Left lung (tissue), 10 donors: ENCODE results near the gene RGS7. TPM values are rescaled to one million over a fixed set of nuclear protein-coding genes. Genes with fewer than 3 reads are reported as not detected.
A peak's percentile ranks its signal among the peaks of the same experiment; 100 is the strongest.

Experiments
- ATAC-seq: fragments of 200-7000 bp; cut with Tn5 transposase; one replicate; pipeline ENCODE4 v1.9.1; 2020; ENCODE audit warnings: moderate library complexity
- DNase-seq, 4 donors: peaks; one replicate each; pipeline ENCODE4 v3.0.0-alpha.2; 2013 to 2020
- H3K27ac ChIP-seq, 2 donors: fragments of 200-600 bp; sonication (generic) in 1 of 2; one replicate each; pipeline versions ENCODE4 v1.5.0 to v1.8.0; 2020 to 2021
- H3K27me3 ChIP-seq, 2 donors: fragments of 200-600 bp; sonication (generic) in 1 of 2; one replicate each; pipeline versions ENCODE4 v1.5.0 to v1.8.0; 2020 to 2021
- H3K36me3 ChIP-seq, 2 donors: fragments of 200-600 bp; sonication (generic) in 1 of 2; one replicate each; pipeline versions ENCODE4 v1.5.0 to v1.8.0; 2020 to 2021
- H3K4me1 ChIP-seq, 2 donors: fragments of 200-600 bp; one replicate each; pipeline ENCODE4 v1.8.0; 2021
- H3K4me3 ChIP-seq, 2 donors: fragments of 200-600 bp; sonication (generic) in 1 of 2; one replicate each; pipeline versions ENCODE4 v1.5.0 to v1.8.0; 2020 to 2021; ENCODE audit warnings: mild to moderate bottlenecking in 1 of 2
- H3K9me3 ChIP-seq, 2 donors: fragments of 200-600 bp; sonication (generic) in 1 of 2; one replicate each; pipeline versions ENCODE4 v1.5.0 to v1.8.0; 2020 to 2021
- intact Hi-C, 2 donors: fragments of 100-400 bp; cut with DNase I; formaldehyde crosslinking; loops; one replicate each; pipeline versions ENCODE4 v1.11.2 to v1.14.2; 2022
- polyA plus RNA-seq, 6 donors: library from polyadenylated mRNA; unstranded; fragments of 120-200 nt; gene quantifications; one replicate each; pipeline ENCODE4 v1.2.1, GENCODE V29; 2013; ENCODE audit not compliant: insufficient read length in 6 of 6
- total RNA-seq, 2 donors: library from RNA; stranded (reverse); fragmentation: NEBNext Ultra II Directional; extraction: Animal tissue kit (Norgen Biotek cat#: 25700); gene quantifications; one replicate each; pipeline ENCODE4 v1.2.1, GENCODE V29; 2021
- TF ChIP-seq, protein P1 (sequence below), 2 donors: fragments of 200-600 bp; sonication (generic) in 1 of 2; IDR thresholded peaks; one replicate each; pipeline versions ENCODE4 v1.5.0 to v1.8.0; 2021; ENCODE audit warnings: antibody characterized with exemption in 2 of 2
- donor health status: DM: no; HTN: yes; CAD: no.
- donor health status: DM: no; HTN: no; CAD: no.

RGS7 gene
- total and polyA plus RNA-seq, 8 donors = 0.11 to 0.43 (median 0.30) TPM; not detected in 2

DNA sequence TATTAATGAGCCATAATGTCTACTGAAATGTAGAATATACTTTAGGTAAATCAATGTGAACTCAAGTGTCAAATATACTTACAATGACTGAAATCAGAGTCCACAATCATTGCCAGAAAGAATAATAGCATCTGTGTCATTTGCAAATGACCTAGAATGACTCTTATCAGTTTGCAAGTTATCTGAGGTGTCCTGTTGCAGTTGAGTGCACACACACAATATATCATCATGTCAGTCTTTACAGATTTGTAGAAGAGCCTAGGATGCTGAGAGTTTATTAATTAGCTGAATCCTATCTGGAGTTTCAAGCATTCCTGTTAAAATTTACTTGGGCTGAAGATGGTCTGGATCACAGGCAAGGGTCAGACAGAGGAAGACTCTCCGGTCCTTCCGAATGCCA, 421.1 kb downstream of the RGS7 start:
- Histone ChIP-seq H3K36me3 (no peaks in the 10 kb centered on the region), H3K9me3 (peaks cover 0 to 30% of the 10 kb centered on the region in 2 donors), H3K27me3 (no peaks in the 10 kb centered on the region), H3K4me3 (no peak overlapping the region), H3K27ac (no peak overlapping the region), H3K4me1 (no peaks in the 10 kb centered on the region)
- TF ChIP-seq, protein P1, sequence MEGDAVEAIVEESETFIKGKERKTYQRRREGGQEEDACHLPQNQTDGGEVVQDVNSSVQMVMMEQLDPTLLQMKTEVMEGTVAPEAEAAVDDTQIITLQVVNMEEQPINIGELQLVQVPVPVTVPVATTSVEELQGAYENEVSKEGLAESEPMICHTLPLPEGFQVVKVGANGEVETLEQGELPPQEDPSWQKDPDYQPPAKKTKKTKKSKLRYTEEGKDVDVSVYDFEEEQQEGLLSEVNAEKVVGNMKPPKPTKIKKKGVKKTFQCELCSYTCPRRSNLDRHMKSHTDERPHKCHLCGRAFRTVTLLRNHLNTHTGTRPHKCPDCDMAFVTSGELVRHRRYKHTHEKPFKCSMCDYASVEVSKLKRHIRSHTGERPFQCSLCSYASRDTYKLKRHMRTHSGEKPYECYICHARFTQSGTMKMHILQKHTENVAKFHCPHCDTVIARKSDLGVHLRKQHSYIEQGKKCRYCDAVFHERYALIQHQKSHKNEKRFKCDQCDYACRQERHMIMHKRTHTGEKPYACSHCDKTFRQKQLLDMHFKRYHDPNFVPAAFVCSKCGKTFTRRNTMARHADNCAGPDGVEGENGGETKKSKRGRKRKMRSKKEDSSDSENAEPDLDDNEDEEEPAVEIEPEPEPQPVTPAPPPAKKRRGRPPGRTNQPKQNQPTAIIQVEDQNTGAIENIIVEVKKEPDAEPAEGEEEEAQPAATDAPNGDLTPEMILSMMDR (IDR thresholded peaks at IDR 0.05) = no peak
- DNase-seq (no peak), ATAC-seq (no peak)
- intact Hi-C loops = no loop called here

GRCh38 chr1:240931031-240931430, 426.0 kb downstream of the RGS7 start:
- H3K27ac ChIP-seq = no peak overlapping the region
- no peak for ATAC-seq
- no peak overlapping the region for H3K4me3 ChIP-seq
- H3K27me3 ChIP-seq = no peaks in the 10 kb centered on the region
- intact Hi-C loops = no loop called here
- peaks cover 0 to 9% of the 10 kb centered on the region in 2 donors for H3K9me3 ChIP-seq
- DNase-seq = no peak
- TF ChIP-seq, protein P1 (IDR thresholded peaks at IDR 0.05) = no peak
- H3K4me1 ChIP-seq = no peaks in the 10 kb centered on the region
- H3K36me3 ChIP-seq = no peaks in the 10 kb centered on the region

- Histone ChIP-seq H3K36me3 (no peaks in the 10 kb centered on the region), H3K9me3 (peaks cover 0 to 8% of the 10 kb centered on the region in 2 donors), H3K27me3 (no peaks in the 10 kb centered on the region), H3K27ac (no peak overlapping the region), H3K4me1 (no peaks in the 10 kb centered on the region), H3K4me3 (no peak overlapping the region)
- TF ChIP-seq, protein P1 (IDR thresholded peaks at IDR 0.05) = no peak
- DNase-seq (no peak), ATAC-seq (no peak)
- intact Hi-C loops = no loop called here
Measured at GRCh38 chr1:240928265-240928664, 428.7 kb downstream of the RGS7 start.

DNA sequence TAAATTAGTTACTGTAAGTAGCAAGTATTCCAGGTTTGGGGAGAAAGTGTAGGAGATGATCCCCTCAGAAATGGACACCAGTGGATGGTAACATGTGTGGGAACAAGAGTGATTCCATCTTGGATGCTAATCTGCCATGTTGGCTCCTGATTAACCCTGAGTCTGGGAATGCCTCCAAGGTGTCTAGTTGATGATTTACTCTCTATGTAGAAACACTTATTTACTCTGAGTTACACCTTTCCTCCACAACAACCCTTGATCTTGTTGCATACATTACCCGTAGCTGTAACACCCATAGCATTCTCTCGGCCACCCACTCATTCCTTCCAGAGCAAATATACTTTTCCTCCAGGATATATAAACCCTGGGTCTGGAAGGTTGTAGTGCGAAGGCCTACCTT, 429.2 kb downstream of the RGS7 start:
- no peak overlapping the region for H3K27ac ChIP-seq
- H3K4me3 ChIP-seq = no peak overlapping the region
- intact Hi-C loops = no loop called here
- peaks cover 0 to 8% of the 10 kb centered on the region in 2 donors for H3K9me3 ChIP-seq
- ATAC-seq = peak; percentile 39
- DNase-seq = no peak
- TF ChIP-seq, protein P1 (IDR thresholded peaks at IDR 0.05) = no peak
- no peaks in the 10 kb centered on the region for H3K4me1 ChIP-seq
- H3K36me3 ChIP-seq = no peaks in the 10 kb centered on the region
- no peaks in the 10 kb centered on the region for H3K27me3 ChIP-seq

DNA sequence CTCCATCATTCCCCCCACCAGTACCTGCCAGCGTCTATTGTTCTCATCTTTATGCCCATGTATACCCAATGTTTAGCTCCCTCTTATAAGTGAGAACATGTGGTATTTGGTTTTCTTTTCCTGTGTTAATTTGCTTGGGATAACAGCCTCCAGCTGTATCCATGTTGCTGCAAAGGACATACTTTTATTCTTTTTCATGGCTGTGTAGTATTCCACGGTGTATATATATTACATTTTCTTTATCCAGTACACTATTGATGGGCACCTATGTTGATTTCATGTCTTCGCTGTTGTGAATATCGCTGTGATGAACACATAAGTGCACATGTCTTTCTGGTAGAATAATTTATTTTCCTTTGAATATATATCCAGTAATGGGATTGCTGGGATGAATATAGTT, 431.7 kb downstream of the RGS7 start:
- H3K9me3 ChIP-seq = peaks cover 0 to 8% of the 10 kb centered on the region in 2 donors
- no peaks in the 10 kb centered on the region for H3K27me3 ChIP-seq
- no peaks in the 10 kb centered on the region for H3K4me1 ChIP-seq
- DNase-seq (no peak), ATAC-seq (no peak)
- H3K4me3 ChIP-seq = no peak overlapping the region
- H3K27ac ChIP-seq = no peak overlapping the region
- no peaks in the 10 kb centered on the region for H3K36me3 ChIP-seq
- intact Hi-C loops = no loop called here
- TF ChIP-seq, protein P1 (IDR thresholded peaks at IDR 0.05) = no peak
